K562 (cell line): ENCODE results near the gene LONP1. TPM values are rescaled to one million over a fixed set of nuclear protein-coding genes. Genes with fewer than 3 reads are reported as not detected.
A peak's percentile ranks its signal among the peaks of the same experiment; 100 is the strongest.

ENCODE experiments used
- BRCA1 ChIP-seq, 2 experiments: fragments of 450-650 bp in 1 of 2; sonication (generic) in 1 of 2; formaldehyde crosslinking in 1 of 2; IDR thresholded peaks; 2 replicates each; pipeline versions ENCODE4 v1.5.0 to v1.6.1; 2017 to 2020; ENCODE audit warnings: mild to moderate bottlenecking in 1 of 2, missing genetic modification reagents in 1 of 2
- ELF1 ChIP-seq: fragments of 200-800 bp; sonication (Bioruptor generic); IDR thresholded peaks from 2 replicates; pipeline ENCODE4 v1.6.1; 2016; ENCODE audit warnings: missing genetic modification characterization, missing compliant biosample characterization
- FOXM1 ChIP-seq, 2 experiments: fragments of 450-650 bp in 1 of 2; sonication (generic) in 1 of 2; formaldehyde crosslinking in 1 of 2; IDR thresholded peaks; 2 replicates each; pipeline versions ENCODE4 v1.6.1 to v1.9.0; 2017 to 2022; ENCODE audit warnings: low read depth in 2 of 2, mild to moderate bottlenecking in 2 of 2, missing genetic modification reagents in 1 of 2, moderate library complexity in 1 of 2
- GABPB2 ChIP-seq: fragments of 250-450 bp; sonication (Bioruptor Pico); conservative IDR thresholded peaks from 2 replicates; pipeline ENCODE4 v1.5.1; 2021; ENCODE audit warnings: mild to moderate bottlenecking
- JUN ChIP-seq, 2 experiments: sonication (generic) in 1 of 2; formaldehyde crosslinking in 1 of 2; IDR thresholded peaks; 2 replicates each; pipeline versions ENCODE4 v1.6.1 to v1.8.0; 2012 to 2022; ENCODE audit warnings: borderline replicate concordance in 2 of 2, mild to moderate bottlenecking in 2 of 2, improper control_type of control experiment in 1 of 2, low read depth in 1 of 2, low read length in 1 of 2, missing genetic modification reagents in 1 of 2
- MXI1 ChIP-seq: IDR thresholded peaks from 2 replicates; pipeline ENCODE4 v1.6.1; 2011; ENCODE audit warnings: low read depth, mild to moderate bottlenecking, improper control_type of control experiment, low read length
- NEUROD1 ChIP-seq: fragments of 150-350 bp; IDR thresholded peaks from 2 replicates; pipeline ENCODE4 v1.6.1; 2014; ENCODE audit warnings: borderline replicate concordance, low read length, low read depth; ENCODE audit not compliant: partially characterized antibody
- NR4A1 ChIP-seq, 2 experiments: fragments of 250-450 bp in 1 of 2; fragments of 450-650 bp in 1 of 2; sonication (Bioruptor Pico) in 1 of 2; IDR thresholded peaks; 2 replicates each; pipeline versions ENCODE4 v1.4.0 to v1.6.1; 2016 to 2020; ENCODE audit warnings: mild to moderate bottlenecking in 2 of 2, missing compliant biosample characterization in 1 of 2, missing genetic modification characterization in 1 of 2, moderate library complexity in 1 of 2
- PPARD ChIP-seq: fragments of 250-450 bp; sonication (Bioruptor Pico); IDR thresholded peaks from 2 replicates; pipeline ENCODE4 v1.8.0; 2022; ENCODE audit warnings: inconsistent platforms, mild to moderate bottlenecking, moderate library complexity
- RBM34 ChIP-seq: fragments of 200-400 bp; formaldehyde crosslinking; IDR thresholded peaks from 2 replicates; pipeline ENCODE4 v1.6.1; 2018; ENCODE audit warnings: low read length, borderline replicate concordance; ENCODE audit not compliant: insufficient read depth
- SFPQ ChIP-seq: fragments of 200-400 bp; formaldehyde crosslinking; IDR thresholded peaks from 2 replicates; pipeline ENCODE4 v1.6.1; 2017; ENCODE audit warnings: mild to moderate bottlenecking, low read depth, low read length, moderate library complexity
- SIN3A ChIP-seq, 2 experiments: fragments of 150-350 bp in 1 of 2; IDR thresholded peaks; 2 replicates each; pipeline ENCODE4 v1.6.1; 2011 to 2016; ENCODE audit warnings: borderline replicate concordance in 2 of 2, low read depth in 2 of 2, low read length in 2 of 2, mild to moderate bottlenecking in 2 of 2, moderate library complexity in 2 of 2; ENCODE audit not compliant: control insufficient read depth in 1 of 2
- TAL1 ChIP-seq: fragments of 450-650 bp; IDR thresholded peaks from 2 replicates; pipeline ENCODE4 v1.6.1; 2016; ENCODE audit warnings: mild to moderate bottlenecking
- WHSC1 ChIP-seq: IDR thresholded peaks from one replicate; pipeline ENCODE4 v1.6.1; 2012; ENCODE audit warnings: low read length, control low read depth, inconsistent platforms
- XRCC5 ChIP-seq: fragments of 200-400 bp; formaldehyde crosslinking; IDR thresholded peaks from 2 replicates; pipeline ENCODE4 v1.6.1; 2017; ENCODE audit warnings: low read depth, mild to moderate bottlenecking, low read length
- ZKSCAN3 ChIP-seq: fragments of 250-450 bp; sonication (Bioruptor Pico); IDR thresholded peaks from 2 replicates; pipeline ENCODE4 v1.4.0; 2020
- ZNF274 ChIP-seq: IDR thresholded peaks from 2 replicates; pipeline ENCODE4 v1.6.1; 2011; ENCODE audit warnings: low read depth, mild to moderate bottlenecking, low read length, moderate library complexity, borderline replicate concordance
- ZNF347 ChIP-seq: fragments of 450-650 bp; formaldehyde crosslinking; IDR thresholded peaks from 2 replicates; pipeline ENCODE4 v1.4.0; 2020; ENCODE audit warnings: low read depth, mild to moderate bottlenecking, moderate library complexity
- ZNF384 ChIP-seq: IDR thresholded peaks from 2 replicates; pipeline ENCODE4 v1.6.1; 2012; ENCODE audit warnings: low read depth, low read length, improper control_type of control experiment
- polyA plus RNA-seq, 8 experiments: library from polyadenylated mRNA; depleted of rRNA in 4 of 8; stranded (reverse) in 5 of 8; unstranded in 3 of 8; fragments of >200 nt; fragmentation: Nextera tagmentation in 2 of 8; fragmentation: Illumina TruSeq in 1 of 8; extraction: Ambion mirVana in 2 of 8; extraction: Trizol in 1 of 8; gene quantifications; 2 replicates each; pipeline versions ENCODE4 v1.2.1 to v1.2.3, GENCODE V29; 2011 to 2014; ENCODE audit warnings: inconsistent platforms in 1 of 8, missing spikeins in 1 of 8
- total RNA-seq, 7 experiments: library from RNA; depleted of rRNA in 6 of 7; stranded (reverse); fragments of >200 nt in 6 of 7; fragmentation: Illumina TruSeq in 2 of 7; extraction: Trizol in 2 of 7; gene quantifications; 2 replicates each; pipeline versions ENCODE4 v1.2.1 to v1.2.3, GENCODE V29; 2011 to 2021; ENCODE audit warnings: low replicate concordance in 1 of 7
- TF ChIP-seq, protein P1 (sequence below): IDR thresholded peaks from 2 replicates; pipeline ENCODE4 v1.6.1; 2012; ENCODE audit warnings: low read depth, low read length, improper control_type of control experiment, borderline replicate concordance

The LONP1 gene
- total and polyA plus RNA-seq, 9 of the 15 experiments (the other 6 are each of a cell fraction or from before 2014, with no cell fraction given) = 1.1 to 238 (median 84.5) TPM

DNA sequence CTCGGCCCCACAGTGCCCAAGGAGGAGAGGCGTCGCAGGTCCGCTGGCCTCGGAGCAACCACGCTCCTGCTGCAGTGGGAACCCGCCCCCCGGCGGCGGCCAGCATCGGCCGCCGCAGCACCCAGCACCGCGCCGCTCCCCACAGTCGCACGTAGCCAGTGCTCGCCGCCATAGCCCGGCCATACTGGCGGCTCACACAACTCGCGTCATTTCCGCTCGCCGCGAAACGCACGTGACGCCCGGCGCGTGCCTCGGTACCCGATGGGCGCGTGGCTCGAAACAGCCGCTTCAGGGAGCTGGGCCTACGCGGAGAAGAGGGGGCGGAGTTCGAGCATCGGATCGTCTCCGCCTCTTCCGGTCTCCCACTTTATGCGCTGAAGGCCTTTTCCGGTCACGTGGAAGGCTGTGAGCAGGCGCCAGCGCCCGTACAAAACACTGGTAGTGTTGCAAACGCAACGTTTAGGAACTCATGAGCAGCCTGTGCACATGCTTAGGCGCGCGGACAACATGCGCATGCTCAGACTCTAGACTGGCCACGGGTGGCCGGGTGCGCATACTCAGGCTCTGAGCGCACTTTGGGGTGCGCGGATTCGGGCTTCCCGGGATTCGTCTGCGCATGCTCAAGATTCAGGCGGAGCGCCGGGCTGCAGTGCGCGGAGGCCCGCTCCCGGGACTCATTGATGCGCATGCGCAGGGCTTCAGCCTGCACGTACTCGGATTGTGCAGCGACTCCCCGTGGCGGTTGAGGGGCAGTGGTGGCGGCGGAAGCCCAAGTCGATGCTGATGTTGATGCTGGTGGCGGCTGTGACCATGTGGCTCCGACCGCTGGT is at the start of gene LONP1, which contains the start of gene CATSPERD (continued):
- TF ChIP-seq SFPQ = no peak
- TF ChIP-seq NR4A1 (CRISPR knock-in tag; IDR thresholded peaks at IDR 0.05) = no peak
- no peak for TF ChIP-seq NR4A1 (tag; IDR thresholded peaks at IDR 0.05)
- 0 out of 2 replicates have a peak, but pooled peaks have one; percentile 28 for TF ChIP-seq XRCC5
- peak; percentile 93 for TF ChIP-seq ELF1 (tag)
- TF ChIP-seq SIN3A (IDR thresholded peaks at IDR 0.05; ENCODE audit: borderline replicate concordance in 2 of 2, control insufficient read depth in 1 of 2, low read depth in 2 of 2, low read length in 2 of 2) = peak; percentile 77 to 96; a peak in 3 of 4 replicates
- TF ChIP-seq NEUROD1 = peak; percentile 53
- TF ChIP-seq ZNF347 (CRISPR knock-in tag) = no peak
- TF ChIP-seq ZNF274 = no peak
- no peak for TF ChIP-seq PPARD (CRISPR knock-in tag)
- TF ChIP-seq ZNF384 = peak; percentile 50
- TF ChIP-seq JUN (IDR thresholded peaks at IDR 0.05; ENCODE audit: borderline replicate concordance, low read depth, low read length) = peak; percentile 91
- peak; percentile 77 for TF ChIP-seq JUN (CRISPR knock-in tag; IDR thresholded peaks at IDR 0.05; ENCODE audit: borderline replicate concordance)
- no peak for TF ChIP-seq WHSC1
- no peak for TF ChIP-seq ZKSCAN3 (CRISPR knock-in tag)
- TF ChIP-seq BRCA1 (IDR thresholded peaks at IDR 0.05) = no peak
- TF ChIP-seq BRCA1 (CRISPR knock-in tag; IDR thresholded peaks at IDR 0.05) = no peak
- TF ChIP-seq MXI1 = peak; percentile 87
- TF ChIP-seq FOXM1 (IDR thresholded peaks at IDR 0.05; ENCODE audit: low read depth) = no peak
- 0 out of 2 replicates have a peak, but pooled peaks have one; percentile 10 for TF ChIP-seq FOXM1 (CRISPR knock-in tag; IDR thresholded peaks at IDR 0.05; ENCODE audit: low read depth)
- TF ChIP-seq GABPB2 (CRISPR knock-in tag) = no peak
- TF ChIP-seq RBM34 = 0 out of 2 replicates have a peak, but pooled peaks have one; percentile 60
- TF ChIP-seq, protein P1, sequence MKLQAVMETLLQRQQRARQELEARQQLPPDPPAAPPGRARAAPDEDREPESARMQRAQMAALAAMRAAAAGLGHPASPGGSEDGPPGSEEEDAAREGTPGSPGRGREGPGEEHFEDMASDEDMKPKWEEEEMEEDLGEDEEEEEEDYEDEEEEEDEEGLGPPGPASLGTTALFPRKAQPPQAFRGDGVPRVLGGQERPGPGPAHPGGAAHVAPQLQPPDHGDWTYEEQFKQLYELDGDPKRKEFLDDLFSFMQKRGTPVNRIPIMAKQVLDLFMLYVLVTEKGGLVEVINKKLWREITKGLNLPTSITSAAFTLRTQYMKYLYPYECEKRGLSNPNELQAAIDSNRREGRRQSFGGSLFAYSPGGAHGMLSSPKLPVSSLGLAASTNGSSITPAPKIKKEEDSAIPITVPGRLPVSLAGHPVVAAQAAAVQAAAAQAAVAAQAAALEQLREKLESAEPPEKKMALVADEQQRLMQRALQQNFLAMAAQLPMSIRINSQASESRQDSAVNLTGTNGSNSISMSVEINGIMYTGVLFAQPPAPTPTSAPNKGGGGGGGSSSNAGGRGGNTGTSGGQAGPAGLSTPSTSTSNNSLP = no peak
- TF ChIP-seq TAL1 = no peak
